NCI-H2029 (cell line): ENCODE results near the gene PKLR.
"Not testable (repeated sequence)": the region's sequence is repeated elsewhere in the genome, so short reads cannot be mapped to it uniquely, and the experiment has no call there.

Source experiments
- DNase-seq: peaks from one replicate; lab custom pipeline; 2025; lab: John Stamatoyannopoulos, UW

PKLR gene

DNA sequence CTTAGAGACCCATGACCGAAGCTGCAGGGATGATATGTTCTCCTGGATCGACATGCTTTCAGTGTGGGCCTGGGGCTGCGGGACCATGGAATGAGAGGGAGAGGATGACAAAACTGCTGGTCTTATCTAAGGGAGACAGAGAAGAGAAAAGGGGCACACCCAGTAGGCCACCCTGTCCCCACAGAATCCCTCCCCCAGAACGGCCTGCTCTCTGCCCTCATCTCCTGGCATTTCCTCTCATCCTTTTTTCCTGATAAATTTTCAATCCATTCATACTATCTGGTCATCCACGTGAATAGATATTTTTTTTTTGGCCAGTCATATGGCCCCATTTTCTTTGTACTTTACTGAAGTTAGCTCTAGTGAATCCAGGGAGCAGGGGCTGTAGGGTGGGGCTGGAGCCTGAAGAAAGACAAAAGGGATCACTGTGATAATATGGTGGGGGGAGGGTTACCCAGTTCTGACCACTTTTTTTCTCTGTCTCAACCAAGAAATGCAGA lies at the start of gene PKLR:
Gene PKLR, minus strand, starts transcription at position 97 of the 500 bp plus-strand sequence. Its CDS starts 43 bp downstream, at position 54.
- DNase-seq = no peak

DNA sequence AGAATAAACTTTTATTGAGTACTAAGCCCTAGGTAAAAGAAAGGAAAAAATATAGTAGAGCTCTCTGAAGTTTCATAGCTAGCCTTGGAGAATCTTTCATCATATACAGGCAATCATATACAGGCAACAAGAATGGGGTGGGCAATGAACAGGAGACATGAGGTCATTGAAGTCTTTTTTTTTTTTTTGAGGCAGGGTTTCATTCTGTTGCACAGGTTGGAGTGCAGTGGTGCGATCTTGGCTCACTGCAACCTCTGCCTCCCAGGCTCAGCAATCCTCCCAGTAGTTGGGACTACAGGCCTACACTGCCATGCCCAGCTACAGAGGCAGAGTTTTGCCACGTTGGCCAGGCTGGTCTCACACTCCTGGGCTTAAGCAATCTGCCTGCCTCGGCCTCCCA lies 41.6 kb upstream of the PKLR start:
- no peak for DNase-seq

DNA sequence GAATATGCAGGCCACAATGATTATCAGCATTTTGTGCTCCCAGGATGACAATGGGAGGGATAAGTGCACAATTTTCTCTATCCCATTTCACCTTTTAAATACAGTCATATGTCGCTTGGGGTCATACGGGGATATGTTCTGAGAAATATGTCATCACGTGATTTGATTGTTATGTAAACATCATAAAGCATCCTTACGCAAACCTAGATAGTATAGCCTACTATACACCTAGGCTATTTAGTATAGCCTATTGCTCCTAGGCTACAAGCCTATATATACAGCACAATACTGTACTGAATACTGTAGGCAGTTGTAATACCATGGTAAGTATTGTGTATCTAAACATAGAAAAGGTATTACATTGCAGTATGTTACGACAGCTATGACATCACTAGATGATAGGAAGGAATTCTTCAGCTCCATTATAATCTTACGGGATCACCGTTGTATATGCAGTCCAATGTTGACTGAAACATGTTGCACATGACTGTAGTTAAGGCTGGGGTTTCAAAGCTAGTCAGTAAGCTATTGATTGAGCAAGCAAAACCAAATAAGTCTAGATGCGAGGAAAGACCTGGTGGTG lies 38.4 kb upstream of the PKLR start:
- no peak for DNase-seq

DNA sequence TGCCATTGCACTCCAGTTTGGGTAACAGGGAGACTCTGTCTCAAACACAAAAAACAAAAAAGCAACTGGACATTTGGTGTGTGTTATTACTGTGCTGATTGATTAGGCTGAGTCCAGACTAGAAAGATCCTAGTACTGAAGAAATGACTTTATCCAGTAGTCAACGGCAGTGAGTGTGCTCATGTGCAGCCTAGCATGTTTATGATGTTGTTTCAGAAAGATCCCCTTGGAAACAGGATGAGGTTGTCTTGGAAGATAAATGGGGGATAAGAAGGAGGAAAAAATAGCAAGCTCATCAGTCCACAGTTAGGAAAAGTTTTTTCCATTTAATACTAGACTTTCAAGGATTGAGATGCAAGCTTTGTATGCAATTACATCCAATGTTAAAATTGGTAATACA lies 33.7 kb upstream of the PKLR start:
- DNase-seq = no peak

DNA sequence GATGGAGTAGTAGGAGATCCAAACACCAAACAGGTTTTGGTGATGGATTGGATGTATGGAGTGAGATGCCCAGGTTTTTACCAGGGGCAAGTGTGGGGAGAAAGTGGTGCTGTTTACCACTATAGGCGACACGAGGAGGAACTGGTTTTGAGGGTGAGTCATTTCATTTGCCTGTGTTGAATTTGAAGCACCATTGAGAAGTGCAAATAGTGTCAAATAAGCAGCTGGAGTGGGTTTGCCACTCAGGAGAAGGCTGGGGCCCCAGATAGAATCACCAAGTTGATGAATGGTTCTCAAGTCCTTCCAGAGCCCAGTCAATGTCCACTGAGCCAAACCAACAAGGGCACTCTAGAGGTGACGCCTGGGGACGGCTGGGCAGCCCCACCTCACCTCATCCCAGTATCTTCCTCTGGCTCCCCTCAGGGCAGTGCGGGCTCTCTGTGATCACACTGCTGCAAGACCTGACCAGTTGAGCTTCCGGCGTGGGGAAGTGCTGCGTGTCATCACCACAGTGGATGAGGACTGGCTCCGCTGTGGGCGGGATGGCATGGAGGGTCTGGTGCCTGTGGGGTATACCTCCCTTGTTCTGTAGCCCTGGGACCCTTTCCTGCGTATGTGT lies 28.9 kb upstream of the PKLR start:
- peak; percentile 86 for DNase-seq

DNA sequence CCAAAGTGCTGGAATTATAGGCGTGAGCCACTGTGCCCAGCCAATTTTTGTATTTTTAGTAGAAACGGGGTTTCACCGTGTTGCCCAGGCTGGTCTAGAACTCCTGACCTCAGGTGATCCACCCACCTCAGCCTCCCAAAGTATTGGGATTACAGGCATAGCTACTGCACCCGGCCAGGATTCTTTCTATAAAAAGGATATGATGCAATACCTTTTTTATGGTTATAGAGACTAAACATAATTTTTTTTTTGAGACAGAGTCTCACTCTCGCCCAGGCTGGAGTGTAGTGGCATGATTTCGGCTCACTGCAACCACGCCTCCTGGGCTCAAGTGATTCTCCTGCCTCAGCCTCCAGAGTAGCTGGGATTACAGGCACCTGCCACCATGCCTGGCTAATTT lies 27.6 kb upstream of the PKLR start:
- DNase-seq = not testable (repeated sequence)

DNA sequence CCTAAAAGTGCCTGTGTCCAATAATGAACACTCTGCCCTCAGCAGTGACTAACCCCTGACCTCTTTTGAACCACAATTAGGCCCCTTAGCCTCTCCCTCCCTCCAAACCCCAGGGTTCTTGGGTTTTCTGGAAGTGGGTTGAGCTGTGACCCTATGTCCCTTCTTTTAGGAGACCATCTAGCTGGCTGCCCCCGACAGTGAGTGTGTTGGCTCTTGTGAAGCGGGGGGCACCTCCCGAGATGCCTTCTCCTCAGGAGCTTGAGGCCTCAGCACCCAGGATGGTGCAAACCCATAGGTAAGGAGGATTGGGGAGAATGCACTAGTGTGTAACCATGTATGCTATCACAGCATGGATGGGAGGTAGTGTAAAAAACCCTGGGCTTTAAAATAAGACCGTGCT lies 26.7 kb upstream of the PKLR start:
- no peak for DNase-seq

DNA sequence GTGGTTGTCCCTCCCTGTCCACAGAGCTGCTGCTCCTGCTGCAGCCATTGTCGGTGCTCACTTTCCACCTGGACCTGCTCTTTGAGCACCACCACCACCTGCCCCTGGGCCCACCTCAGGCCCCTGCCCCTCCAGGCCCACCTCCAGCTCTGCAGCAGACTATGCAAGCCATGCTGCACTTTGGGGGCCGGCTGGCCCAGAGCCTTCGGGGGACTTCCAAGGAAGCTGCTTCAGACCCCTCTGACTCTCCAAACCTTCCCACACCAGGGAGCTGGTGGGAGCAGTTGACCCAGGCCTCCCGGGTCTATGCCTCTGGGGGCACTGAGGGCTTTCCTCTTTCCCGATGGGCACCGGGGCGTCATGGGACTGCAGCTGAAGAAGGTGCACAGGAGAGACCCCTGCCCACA lies 25.4 kb upstream of the PKLR start:
- no peak for DNase-seq

DNA sequence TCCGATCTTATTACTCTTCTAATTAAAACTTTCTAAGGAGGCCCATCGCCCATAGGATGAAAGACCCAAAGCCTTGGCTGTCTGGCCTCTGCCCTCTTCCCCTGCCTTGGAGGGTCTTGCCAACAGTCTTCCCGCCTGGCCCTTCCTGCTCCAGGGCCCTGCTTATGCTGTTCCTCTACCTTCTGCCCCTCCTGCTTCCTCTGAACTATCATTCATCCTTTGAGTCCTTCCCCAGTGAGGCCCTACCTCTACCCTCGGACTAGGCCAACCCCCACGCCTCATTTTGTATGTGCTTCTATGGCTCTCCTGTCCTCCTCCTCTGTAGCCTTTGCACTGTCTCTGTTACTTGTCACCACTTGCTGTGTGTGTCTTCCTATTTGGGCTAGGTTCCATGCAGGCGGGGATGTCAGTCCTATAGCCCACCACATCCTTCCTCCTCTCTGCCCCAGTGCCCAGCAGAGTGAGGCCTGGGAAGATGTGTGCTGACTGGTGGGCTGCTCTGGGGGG lies 24.8 kb upstream of the PKLR start:
- no peak for DNase-seq

DNA sequence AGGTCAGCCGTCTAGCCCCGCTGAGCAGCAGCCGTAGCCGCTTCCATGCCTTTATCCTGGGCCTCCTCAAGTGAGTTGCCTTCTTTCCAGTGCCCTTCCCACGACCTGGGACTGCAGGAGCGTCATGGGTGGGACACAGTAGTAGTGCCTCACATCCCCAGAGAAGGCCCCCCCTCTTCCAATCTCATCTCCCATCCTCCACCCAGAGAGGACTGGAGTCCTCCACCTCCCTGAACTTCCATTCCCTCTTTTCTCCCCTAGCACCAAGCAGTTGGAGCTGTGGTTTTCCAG lies 24.3 kb upstream of the PKLR start:
- no peak for DNase-seq

DNA sequence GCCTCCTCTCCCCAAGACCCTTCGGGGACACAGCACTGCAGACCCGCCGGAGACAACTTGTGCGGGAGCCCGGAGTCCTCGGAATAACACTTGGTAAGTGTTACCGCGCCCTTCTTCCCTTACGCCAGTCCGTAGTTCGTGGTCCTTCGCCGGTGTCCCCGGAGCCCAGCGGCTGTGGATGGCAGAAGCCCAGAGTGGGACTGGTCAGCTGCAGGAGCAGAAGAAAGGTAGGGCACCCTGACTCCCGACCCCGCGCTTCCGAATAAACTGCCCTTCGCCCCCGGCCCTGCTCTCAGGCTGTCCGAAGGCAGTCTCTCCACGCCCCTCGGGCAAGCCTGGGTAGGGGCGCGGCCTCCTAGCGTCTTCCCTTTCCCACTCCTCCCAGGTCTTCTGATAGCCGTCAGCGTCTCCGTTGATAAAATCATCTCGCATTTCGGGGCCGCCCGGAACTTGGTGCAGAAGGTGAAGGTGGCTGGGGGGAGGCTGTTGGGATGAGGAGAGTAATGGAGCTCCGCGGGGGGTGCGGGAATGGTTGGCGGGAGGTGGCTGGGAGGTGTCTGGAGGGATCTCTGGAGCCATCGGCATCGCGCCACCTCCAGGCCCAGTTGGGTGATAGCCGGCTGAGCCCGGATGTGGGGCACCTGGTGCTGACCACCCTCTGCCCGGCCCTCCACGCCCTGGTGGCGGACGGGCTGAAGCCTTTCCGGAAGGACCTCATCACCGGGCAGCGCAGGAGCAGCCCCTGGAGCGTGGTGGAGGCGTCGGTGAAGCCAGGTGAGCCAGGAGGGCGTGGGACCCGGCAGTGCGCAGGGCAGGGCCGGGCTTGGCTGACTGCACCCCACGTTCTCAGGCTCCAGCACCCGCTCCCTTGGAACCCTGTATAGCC lies 23.7 kb upstream of the PKLR start:
- DNase-seq = no peak

DNA sequence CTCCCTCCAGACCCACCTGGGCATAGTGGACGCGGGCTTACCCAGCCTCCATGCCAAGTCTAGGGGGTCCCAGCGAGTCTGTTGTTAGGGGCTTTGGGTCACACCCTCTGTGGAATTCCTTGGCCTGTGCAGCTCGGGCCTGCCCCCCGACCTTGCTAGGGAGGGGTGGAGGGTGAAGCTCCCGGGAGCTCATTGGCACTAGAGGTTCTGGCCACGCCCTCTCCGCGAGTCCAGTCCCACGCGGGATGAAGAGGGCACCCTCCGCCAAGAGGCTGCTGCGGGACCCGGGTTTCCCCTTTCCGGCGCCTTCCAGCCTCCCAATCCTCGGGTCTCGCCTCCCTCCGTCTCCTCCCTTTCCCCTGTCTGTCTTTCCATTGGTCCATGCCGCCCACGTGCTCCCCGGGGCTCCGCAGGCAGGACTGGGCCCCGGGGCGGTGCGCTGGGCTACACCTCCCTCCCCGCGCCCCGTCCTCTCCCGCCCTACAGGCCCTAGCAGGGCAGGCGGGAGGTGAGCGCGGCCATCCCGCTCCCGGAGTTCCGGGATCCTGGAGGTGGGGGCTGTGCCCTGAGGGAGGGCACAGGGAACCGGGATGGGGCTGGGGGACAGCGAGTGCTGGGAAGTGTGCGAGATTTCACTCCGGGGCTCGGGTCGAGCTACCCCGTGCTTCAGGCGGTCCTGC lies 22.9 kb upstream of the PKLR start:
- peak; percentile 92 for DNase-seq

DNA sequence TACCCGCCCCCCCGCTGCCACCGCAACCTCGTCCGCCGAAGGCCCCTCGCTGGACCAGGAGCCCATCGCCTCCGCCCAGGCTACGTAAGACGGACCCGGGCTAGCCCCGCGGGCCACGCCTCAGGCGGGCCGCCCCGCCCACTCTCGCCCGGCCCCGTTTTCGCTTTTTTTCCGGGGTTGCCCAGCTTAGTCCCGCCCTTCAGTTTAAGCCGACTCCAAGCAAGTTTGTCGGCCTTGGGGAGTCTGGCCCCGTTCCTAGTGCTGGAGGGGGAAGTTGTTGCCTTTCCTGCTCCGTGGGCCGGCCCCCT lies 22.4 kb upstream of the PKLR start:
- DNase-seq = peak; percentile 50

DNA sequence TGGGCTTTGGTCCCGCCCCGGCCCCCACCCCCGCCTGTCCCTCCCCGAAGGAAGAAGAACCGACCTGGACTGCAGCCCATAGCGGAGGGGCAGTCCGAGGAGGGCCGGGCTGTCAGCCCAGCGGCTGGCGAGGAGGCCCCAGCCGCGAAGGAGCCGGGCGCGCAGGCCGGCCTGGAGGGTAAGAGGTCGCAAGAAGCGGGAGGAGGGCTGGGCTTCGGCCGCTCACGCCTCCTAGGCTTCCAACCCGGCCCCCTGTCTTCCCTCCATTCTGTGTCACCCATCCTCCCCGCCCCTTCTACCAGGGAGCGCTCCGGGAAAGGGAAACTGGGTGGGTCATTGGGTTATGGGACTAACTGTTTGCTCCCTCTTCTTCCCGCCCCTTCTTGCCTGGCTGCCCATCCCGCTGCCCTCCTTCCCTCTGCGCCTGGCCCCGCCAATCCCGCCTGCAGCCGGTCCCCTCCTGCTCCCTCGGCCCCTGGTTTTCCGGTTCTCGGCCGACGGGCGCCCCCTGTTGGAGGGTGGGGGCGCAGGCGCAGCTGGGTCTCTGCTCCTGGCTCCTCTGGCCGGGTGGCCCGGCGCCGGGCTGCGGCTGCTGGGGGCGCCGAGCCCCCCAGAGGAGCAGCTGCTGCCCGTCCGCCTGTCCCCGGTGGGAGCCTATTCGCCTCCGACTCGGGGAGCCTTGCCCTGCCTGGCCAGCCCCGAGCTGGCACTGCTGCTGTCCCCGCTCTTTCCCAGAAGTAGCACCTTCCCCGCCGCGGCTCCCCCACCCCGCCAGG lies 21.9 kb upstream of the PKLR start:
- peak; percentile 80 for DNase-seq

DNA sequence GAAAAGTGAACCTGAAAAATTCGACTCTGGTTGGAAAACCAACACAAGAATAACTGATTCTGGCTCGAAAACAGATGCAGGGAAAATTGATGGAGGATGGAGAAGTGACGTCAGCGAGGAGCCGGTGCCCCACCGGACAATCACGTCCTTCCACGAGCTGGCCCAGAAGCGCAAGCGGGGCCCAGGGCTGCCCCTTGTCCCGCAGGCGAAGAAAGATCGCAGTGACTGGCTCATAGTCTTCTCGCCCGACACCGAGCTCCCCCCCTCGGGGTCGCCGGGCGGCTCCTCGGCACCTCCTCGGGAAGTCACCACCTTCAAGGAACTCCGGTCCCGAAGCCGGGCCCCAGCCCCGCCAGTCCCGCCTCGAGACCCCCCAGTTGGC lies 21.3 kb upstream of the PKLR start:
- DNase-seq = no peak

DNA sequence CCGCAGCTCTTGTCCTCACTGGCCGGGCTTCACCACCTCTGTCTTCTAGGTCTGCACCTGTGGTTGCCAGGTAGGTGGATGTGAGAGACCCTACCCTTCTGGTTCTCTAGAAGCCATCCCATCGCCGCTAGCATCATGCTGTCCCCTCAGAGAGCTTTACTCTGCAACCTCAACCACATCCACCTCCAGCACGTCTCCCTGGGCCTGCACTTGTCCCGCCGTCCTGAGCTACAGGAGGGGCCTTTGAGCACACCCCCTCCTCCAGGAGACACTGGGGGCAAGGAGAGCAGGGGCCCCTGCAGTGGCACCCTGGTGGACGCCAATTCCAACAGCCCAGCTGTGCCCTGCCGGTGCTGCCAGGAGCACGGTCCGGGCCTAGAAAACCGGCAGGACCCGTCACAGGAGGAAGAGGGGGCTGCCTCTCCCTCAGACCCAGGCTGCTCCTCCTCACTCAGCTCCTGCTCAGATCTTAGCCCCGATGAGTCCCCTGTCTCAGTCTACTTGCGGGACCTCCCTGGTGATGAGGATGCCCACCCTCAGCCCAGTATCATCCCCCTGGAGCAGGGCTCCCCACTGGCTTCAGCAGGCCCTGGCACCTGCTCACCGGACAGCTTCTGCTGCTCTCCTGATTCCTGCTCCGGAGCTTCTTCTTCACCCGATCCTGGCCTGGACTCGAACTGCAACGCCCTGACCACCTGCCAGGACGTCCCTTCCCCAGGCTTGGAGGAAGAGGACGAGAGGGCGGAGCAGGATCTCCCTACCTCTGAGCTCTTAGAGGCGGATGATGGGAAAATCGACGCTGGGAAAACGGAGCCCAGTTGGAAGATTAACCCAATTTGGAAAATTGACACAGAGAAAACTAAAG lies 20.6 kb upstream of the PKLR start:
- no peak for DNase-seq

DNA sequence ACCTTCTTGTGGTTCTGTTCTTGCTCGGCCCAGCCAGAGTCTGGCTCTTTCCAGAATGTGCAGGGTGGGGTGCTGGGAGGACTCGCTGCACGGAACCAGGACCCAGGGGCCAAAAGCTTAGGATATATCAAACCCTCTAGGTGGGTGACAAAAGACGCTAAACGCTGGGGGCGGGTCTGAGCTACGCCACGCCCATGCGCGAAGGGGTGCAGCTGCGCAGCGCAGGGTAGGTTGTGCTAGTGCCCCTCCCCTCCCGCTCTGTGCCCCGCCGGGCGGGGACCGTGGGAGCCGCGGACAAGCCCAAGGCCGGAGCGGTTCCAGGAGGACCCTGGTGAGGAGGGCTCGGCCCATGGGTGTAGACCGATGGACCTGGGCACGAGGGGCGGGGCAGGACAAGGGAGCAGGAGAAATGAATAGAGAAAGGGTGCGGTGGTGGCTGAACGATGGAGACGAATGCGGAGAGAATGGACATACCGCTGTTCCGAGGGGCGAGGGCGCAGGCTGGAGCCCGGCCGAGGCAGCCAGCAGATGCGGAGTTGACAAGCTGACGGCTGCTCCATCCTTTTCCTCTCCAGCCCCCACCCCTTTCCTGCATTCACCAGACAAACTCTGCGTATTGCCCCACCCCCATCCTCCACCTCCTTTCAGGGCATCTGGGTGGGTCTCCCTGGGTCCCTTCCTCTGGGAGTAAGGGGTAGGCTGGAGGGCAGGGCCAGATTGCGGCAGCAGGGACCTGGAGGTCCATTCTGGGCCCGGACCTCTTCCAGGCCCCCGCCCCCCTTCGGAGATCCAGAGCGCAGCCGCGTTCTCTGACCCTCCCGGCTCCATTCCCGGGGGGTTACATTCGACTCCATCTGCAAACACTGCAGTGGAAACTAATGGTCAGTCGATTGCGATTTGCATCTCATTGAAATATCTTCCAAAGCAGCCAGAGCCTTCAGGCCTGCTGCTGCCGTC lies 19.7 kb upstream of the PKLR start, which contains the start of gene RUSC1:
Gene RUSC1, plus strand, starts transcription at position 234 of the 957 bp plus-strand sequence. CDS start 880 bp downstream, outside the sequence.
- peak; percentile 51 for DNase-seq

DNA sequence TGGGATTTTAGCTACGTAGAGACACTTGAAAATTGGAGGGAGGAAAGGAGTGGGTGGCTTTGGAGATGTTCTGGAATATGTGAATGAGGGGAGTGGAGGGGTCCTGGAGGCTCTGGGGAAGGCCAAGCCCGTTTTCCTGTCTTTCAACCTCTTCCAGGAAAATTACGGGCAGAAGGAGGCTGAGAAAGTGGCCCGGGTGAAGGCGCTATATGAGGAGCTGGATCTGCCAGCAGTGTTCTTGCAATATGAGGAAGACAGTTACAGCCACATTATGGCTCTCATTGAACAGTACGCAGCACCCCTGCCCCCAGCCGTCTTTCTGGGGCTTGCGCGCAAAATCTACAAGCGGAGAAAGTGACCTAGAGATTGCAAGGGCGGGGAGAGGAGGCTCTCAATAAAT lies 19.0 kb upstream of the PKLR start:
- no peak for DNase-seq

DNA sequence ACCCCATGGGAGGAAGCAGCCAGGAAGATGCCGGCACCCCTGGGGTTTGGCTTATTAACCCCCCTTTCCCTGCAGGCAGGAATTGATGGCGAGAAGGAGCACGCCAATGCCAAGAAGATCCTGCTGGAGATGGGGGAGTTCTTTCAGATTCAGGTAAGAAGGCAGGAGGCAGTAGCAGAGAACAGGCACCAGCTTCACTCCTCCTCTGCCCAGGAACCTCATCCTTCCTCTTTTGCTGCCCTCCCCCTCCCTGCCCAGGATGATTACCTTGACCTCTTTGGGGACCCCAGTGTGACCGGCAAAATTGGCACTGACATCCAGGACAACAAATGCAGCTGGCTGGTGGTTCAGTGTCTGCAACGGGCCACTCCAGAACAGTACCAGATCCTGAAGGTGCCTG lies 18.3 kb upstream of the PKLR start:
- DNase-seq = no peak

DNA sequence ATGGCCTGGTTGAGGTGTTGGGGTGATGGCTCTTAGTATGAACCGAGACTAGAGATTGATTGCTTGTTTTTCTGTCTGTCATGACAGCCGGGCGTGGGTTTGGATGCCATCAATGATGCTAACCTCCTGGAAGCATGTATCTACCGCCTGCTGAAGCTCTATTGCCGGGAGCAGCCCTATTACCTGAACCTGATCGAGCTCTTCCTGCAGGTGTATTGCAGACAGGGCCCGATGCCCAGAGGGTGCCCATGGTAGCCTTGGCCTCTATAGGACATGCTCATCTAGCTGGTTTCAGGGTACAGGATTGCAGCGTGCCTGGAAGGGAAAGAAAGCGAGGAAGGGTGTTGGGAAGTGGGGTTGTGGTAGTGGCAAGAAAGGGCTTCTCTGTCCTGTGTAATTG lies 16.8 kb upstream of the PKLR start:
- no peak for DNase-seq
